GM21723 (cell line): ENCODE results near the gene TUT4.
"Not testable (repeated sequence)": the region's sequence is repeated elsewhere in the genome, so short reads cannot be mapped to it uniquely, and the experiment has no call there.

Experiments
- ATAC-seq: cut with Tn5 transposase; IDR thresholded peaks from one replicate; pipeline ENCODE4 v1.9.1; 2021; ENCODE audit warnings: mild to moderate bottlenecking, moderate library complexity; ENCODE audit not compliant: unreplicated experiment

Gene TUT4

GRCh38 chr1:52552505-52553361 lies at the start of gene TUT4:
TUT4 (minus strand) TSS chr1:52553092; CDS start chr1:52526280, 26,812 bp downstream.
- peak; percentile 51 for ATAC-seq

- ATAC-seq = no peak
These were observed 49.3 kb upstream of the TUT4 start, which contains the start of gene GPX7 for GRCh38 chr1:52601991-52602855. GPX7 (plus strand) TSS chr1:52602371; CDS start chr1:52602410, 39 bp downstream.

GRCh38 chr1:52601519-52601918 lies 48.6 kb upstream of the TUT4 start:
- no peak for ATAC-seq

- ATAC-seq = no peak
These were observed 47.8 kb upstream of the TUT4 start for GRCh38 chr1:52600533-52601179.

- no peak for ATAC-seq
These were observed 46.3 kb upstream of the TUT4 start for GRCh38 chr1:52599236-52599635.

GRCh38 chr1:52598729-52599128 lies 45.8 kb upstream of the TUT4 start:
- no peak for ATAC-seq

- ATAC-seq = no peak
These were observed 45.0 kb upstream of the TUT4 start for GRCh38 chr1:52597912-52598311.

- no peak for ATAC-seq
These were observed 42.2 kb upstream of the TUT4 start for GRCh38 chr1:52595061-52595460.

GRCh38 chr1:52593495-52593894 lies 40.6 kb upstream of the TUT4 start:
- no peak for ATAC-seq

GRCh38 chr1:52592637-52593323 lies 39.9 kb upstream of the TUT4 start:
- no peak for ATAC-seq

- no peak for ATAC-seq
These were observed 37.4 kb upstream of the TUT4 start for GRCh38 chr1:52590266-52590665.

GRCh38 chr1:52588535-52588934 lies 35.6 kb upstream of the TUT4 start:
- ATAC-seq = no peak

- no peak for ATAC-seq
These were observed 35.1 kb upstream of the TUT4 start for GRCh38 chr1:52588027-52588426.

GRCh38 chr1:52585474-52585873 lies 32.6 kb upstream of the TUT4 start:
- ATAC-seq = no peak

GRCh38 chr1:52582116-52582696 lies 29.3 kb upstream of the TUT4 start:
- no peak for ATAC-seq

GRCh38 chr1:52580283-52580682 lies 27.4 kb upstream of the TUT4 start:
- ATAC-seq = no peak

- no peak for ATAC-seq
These were observed 26.5 kb upstream of the TUT4 start for GRCh38 chr1:52579415-52579814.

- ATAC-seq = not testable (repeated sequence)
These were observed 25.2 kb upstream of the TUT4 start for GRCh38 chr1:52578066-52578465.

- no peak for ATAC-seq
These were observed 23.2 kb upstream of the TUT4 start for GRCh38 chr1:52576074-52576473.

GRCh38 chr1:52574594-52574993 lies 21.7 kb upstream of the TUT4 start:
- ATAC-seq = no peak
